ENCODE data around the gene OR6K2. TPM values are rescaled to one million over a fixed set of nuclear protein-coding genes. Genes with fewer than 3 reads are reported as not detected.

The OR6K2 gene
- polyA plus RNA-seq (2013), result not detected

- no peaks in the 10 kb centered on the region for H3K36me3 ChIP-seq (ENCODE audit: control insufficient read depth in 4 of 4, insufficient read depth in 4 of 4, low read length in 3 of 4)
- CTCF ChIA-PET, result no interaction called here
- H3K9me3 ChIP-seq (ENCODE audit: control extremely low read depth in 1 of 5, control insufficient read depth in 4 of 5, insufficient read depth in 2 of 5, low read depth in 1 of 5, low read length in 4 of 5), result no peaks in the 10 kb centered on the region
- no peaks in the 10 kb centered on the region for H3K4me1 ChIP-seq (ENCODE audit: control extremely low read depth in 1 of 4, control insufficient read depth in 4 of 4, insufficient read depth in 4 of 4, low read length in 3 of 4)
- 81% methylated on average over 4 of the region's 4 CpGs for WGBS (ENCODE audit: insufficient coverage)
- H3K27me3 ChIP-seq (replicated peaks in 2 of 5; ENCODE audit: control insufficient read depth in 4 of 5, insufficient read depth in 5 of 5, low read length in 4 of 5), result no peaks in the 10 kb centered on the region
- POLR2A ChIA-PET, result no interaction called here
- no peak within 1 kb of the TSS for H3K27ac ChIP-seq (ENCODE audit: insufficient read depth in 1 of 2, low read depth in 1 of 2, low read length in 2 of 2, poor library complexity in 1 of 2, severe bottlenecking in 2 of 2)
- no peak within 1 kb of the TSS for H3K4me3 ChIP-seq (ENCODE audit: control insufficient read depth in 1 of 7, extremely low read depth in 1 of 7, insufficient read depth in 4 of 7, low read depth in 2 of 7, low read length in 6 of 7)
- no peak for DNase-seq
Observed at GRCh38 chr1:158700552-158700951, at the start of gene OR6K2. Gene OR6K2, minus strand, starts transcription at chr1:158700652. Its CDS starts 0 bp downstream, at chr1:158700652.

GRCh38 chr1:158735848-158736247, 35.4 kb upstream of the OR6K2 start:
- Histone ChIP-seq H3K27ac (ENCODE audit: insufficient read depth in 1 of 2, low read depth in 1 of 2, low read length in 2 of 2, poor library complexity in 1 of 2, severe bottlenecking in 2 of 2) (no peak overlapping the region), H3K9me3 (ENCODE audit: control extremely low read depth in 1 of 5, control insufficient read depth in 4 of 5, insufficient read depth in 2 of 5, low read depth in 1 of 5, low read length in 4 of 5) (no peaks in the 10 kb centered on the region), H3K36me3 (ENCODE audit: control insufficient read depth in 4 of 4, insufficient read depth in 4 of 4, low read length in 3 of 4) (no peaks in the 10 kb centered on the region), H3K4me1 (ENCODE audit: control extremely low read depth in 1 of 4, control insufficient read depth in 4 of 4, insufficient read depth in 4 of 4, low read length in 3 of 4) (no peaks in the 10 kb centered on the region), H3K4me3 (ENCODE audit: control insufficient read depth in 1 of 7, extremely low read depth in 1 of 7, insufficient read depth in 4 of 7, low read depth in 2 of 7, low read length in 6 of 7) (no peak overlapping the region), H3K27me3 (replicated peaks in 2 of 5; ENCODE audit: control insufficient read depth in 4 of 5, insufficient read depth in 5 of 5, low read length in 4 of 5) (no peaks in the 10 kb centered on the region)
- ChIA-PET CTCF (no interaction called here), POLR2A (no interaction called here)
- DNase-seq, result no peak

- Histone ChIP-seq H3K27ac (ENCODE audit: insufficient read depth in 1 of 2, low read depth in 1 of 2, low read length in 2 of 2, poor library complexity in 1 of 2, severe bottlenecking in 2 of 2) (no peak overlapping the region), H3K4me1 (ENCODE audit: control extremely low read depth in 1 of 4, control insufficient read depth in 4 of 4, insufficient read depth in 4 of 4, low read length in 3 of 4) (no peaks in the 10 kb centered on the region), H3K27me3 (replicated peaks in 2 of 5; ENCODE audit: control insufficient read depth in 4 of 5, insufficient read depth in 5 of 5, low read length in 4 of 5) (no peaks in the 10 kb centered on the region), H3K4me3 (ENCODE audit: control insufficient read depth in 1 of 7, extremely low read depth in 1 of 7, insufficient read depth in 4 of 7, low read depth in 2 of 7, low read length in 6 of 7) (no peak overlapping the region), H3K9me3 (ENCODE audit: control extremely low read depth in 1 of 5, control insufficient read depth in 4 of 5, insufficient read depth in 2 of 5, low read depth in 1 of 5, low read length in 4 of 5) (no peaks in the 10 kb centered on the region), H3K36me3 (ENCODE audit: control insufficient read depth in 4 of 4, insufficient read depth in 4 of 4, low read length in 3 of 4) (no peaks in the 10 kb centered on the region)
- POLR2A ChIA-PET, result no interaction called here
- 100% methylated on average over 1 of the region's 2 CpGs for WGBS (ENCODE audit: insufficient coverage)
- DNase-seq, result no peak
- CTCF ChIA-PET, result interaction anchor here (1.2 kb wide), 1 partner anchor 52 kb away, joined by 3 read pairs; no protein-coding TSS in a partner anchor
Observed at GRCh38 chr1:158732524-158732923, 32.1 kb upstream of the OR6K2 start.

GRCh38 chr1:158731707-158732106, 31.3 kb upstream of the OR6K2 start:
- 98% methylated on average over 4 of the region's 4 CpGs for WGBS (ENCODE audit: insufficient coverage)
- no peak overlapping the region for H3K27ac ChIP-seq (ENCODE audit: insufficient read depth in 1 of 2, low read depth in 1 of 2, low read length in 2 of 2, poor library complexity in 1 of 2, severe bottlenecking in 2 of 2)
- H3K9me3 ChIP-seq (ENCODE audit: control extremely low read depth in 1 of 5, control insufficient read depth in 4 of 5, insufficient read depth in 2 of 5, low read depth in 1 of 5, low read length in 4 of 5), result no peaks in the 10 kb centered on the region
- H3K36me3 ChIP-seq (ENCODE audit: control insufficient read depth in 4 of 4, insufficient read depth in 4 of 4, low read length in 3 of 4), result no peaks in the 10 kb centered on the region
- H3K4me3 ChIP-seq (ENCODE audit: control insufficient read depth in 1 of 7, extremely low read depth in 1 of 7, insufficient read depth in 4 of 7, low read depth in 2 of 7, low read length in 6 of 7), result no peak overlapping the region
- no peaks in the 10 kb centered on the region for H3K4me1 ChIP-seq (ENCODE audit: control extremely low read depth in 1 of 4, control insufficient read depth in 4 of 4, insufficient read depth in 4 of 4, low read length in 3 of 4)
- ChIA-PET POLR2A (no interaction called here), CTCF (no interaction called here)
- DNase-seq, result no peak
- H3K27me3 ChIP-seq (replicated peaks in 2 of 5; ENCODE audit: control insufficient read depth in 4 of 5, insufficient read depth in 5 of 5, low read length in 4 of 5), result no peaks in the 10 kb centered on the region

GRCh38 chr1:158730453-158730852, 30.0 kb upstream of the OR6K2 start:
- WGBS (ENCODE audit: insufficient coverage), result 100% methylated on average over 1 of the region's 4 CpGs
- no peak overlapping the region for H3K27ac ChIP-seq (ENCODE audit: insufficient read depth in 1 of 2, low read depth in 1 of 2, low read length in 2 of 2, poor library complexity in 1 of 2, severe bottlenecking in 2 of 2)
- DNase-seq, result no peak
- H3K4me3 ChIP-seq (ENCODE audit: control insufficient read depth in 1 of 7, extremely low read depth in 1 of 7, insufficient read depth in 4 of 7, low read depth in 2 of 7, low read length in 6 of 7), result no peak overlapping the region
- no peaks in the 10 kb centered on the region for H3K36me3 ChIP-seq (ENCODE audit: control insufficient read depth in 4 of 4, insufficient read depth in 4 of 4, low read length in 3 of 4)
- ChIA-PET POLR2A (no interaction called here), CTCF (interaction anchor here (0.5 kb wide), 1 partner anchor 457 kb away, joined by 3 read pairs; no protein-coding TSS in a partner anchor)
- no peaks in the 10 kb centered on the region for H3K4me1 ChIP-seq (ENCODE audit: control extremely low read depth in 1 of 4, control insufficient read depth in 4 of 4, insufficient read depth in 4 of 4, low read length in 3 of 4)
- H3K9me3 ChIP-seq (ENCODE audit: control extremely low read depth in 1 of 5, control insufficient read depth in 4 of 5, insufficient read depth in 2 of 5, low read depth in 1 of 5, low read length in 4 of 5), result no peaks in the 10 kb centered on the region
- no peaks in the 10 kb centered on the region for H3K27me3 ChIP-seq (replicated peaks in 2 of 5; ENCODE audit: control insufficient read depth in 4 of 5, insufficient read depth in 5 of 5, low read length in 4 of 5)

- Histone ChIP-seq H3K27me3 (replicated peaks in 2 of 5; ENCODE audit: control insufficient read depth in 4 of 5, insufficient read depth in 5 of 5, low read length in 4 of 5) (no peaks in the 10 kb centered on the region), H3K9me3 (ENCODE audit: control extremely low read depth in 1 of 5, control insufficient read depth in 4 of 5, insufficient read depth in 2 of 5, low read depth in 1 of 5, low read length in 4 of 5) (no peaks in the 10 kb centered on the region), H3K36me3 (ENCODE audit: control insufficient read depth in 4 of 4, insufficient read depth in 4 of 4, low read length in 3 of 4) (no peaks in the 10 kb centered on the region), H3K4me3 (ENCODE audit: control insufficient read depth in 1 of 7, extremely low read depth in 1 of 7, insufficient read depth in 4 of 7, low read depth in 2 of 7, low read length in 6 of 7) (no peak overlapping the region), H3K27ac (ENCODE audit: insufficient read depth in 1 of 2, low read depth in 1 of 2, low read length in 2 of 2, poor library complexity in 1 of 2, severe bottlenecking in 2 of 2) (no peak overlapping the region), H3K4me1 (ENCODE audit: control extremely low read depth in 1 of 4, control insufficient read depth in 4 of 4, insufficient read depth in 4 of 4, low read length in 3 of 4) (no peaks in the 10 kb centered on the region)
- POLR2A ChIA-PET, result no interaction called here
- peak in 2 of 3 donors; percentile 3 to 27 for DNase-seq
- WGBS (ENCODE audit: insufficient coverage), result no CpG with 5 or more reads among the region's 3 CpGs
- CTCF ChIA-PET, result no interaction called here
Observed at GRCh38 chr1:158728510-158729225, 28.2 kb upstream of the OR6K2 start.

- ChIA-PET CTCF (interaction anchor here (0.7 kb wide), 1 partner anchor 14 kb away, joined by 3 read pairs; no protein-coding TSS in a partner anchor), POLR2A (no interaction called here)
- 98% methylated on average over 5 of the region's 5 CpGs for WGBS (ENCODE audit: insufficient coverage)
Observed at GRCh38 chr1:158724442-158724841, 24.0 kb upstream of the OR6K2 start.

More at GRCh38 chr1:158724442-158724841, 24.0 kb upstream of the OR6K2 start:
- Histone ChIP-seq H3K4me1 (ENCODE audit: control extremely low read depth in 1 of 4, control insufficient read depth in 4 of 4, insufficient read depth in 4 of 4, low read length in 3 of 4) (no peaks in the 10 kb centered on the region), H3K4me3 (ENCODE audit: control insufficient read depth in 1 of 7, extremely low read depth in 1 of 7, insufficient read depth in 4 of 7, low read depth in 2 of 7, low read length in 6 of 7) (no peak overlapping the region), H3K27ac (ENCODE audit: insufficient read depth in 1 of 2, low read depth in 1 of 2, low read length in 2 of 2, poor library complexity in 1 of 2, severe bottlenecking in 2 of 2) (no peak overlapping the region), H3K27me3 (replicated peaks in 2 of 5; ENCODE audit: control insufficient read depth in 4 of 5, insufficient read depth in 5 of 5, low read length in 4 of 5) (no peaks in the 10 kb centered on the region), H3K9me3 (ENCODE audit: control extremely low read depth in 1 of 5, control insufficient read depth in 4 of 5, insufficient read depth in 2 of 5, low read depth in 1 of 5, low read length in 4 of 5) (no peaks in the 10 kb centered on the region), H3K36me3 (ENCODE audit: control insufficient read depth in 4 of 4, insufficient read depth in 4 of 4, low read length in 3 of 4) (no peaks in the 10 kb centered on the region)
- no peak for DNase-seq
